Stimulated activated CD4-positive, alpha-beta T cell treated with anti-CD3 and anti-CD28 coated beads, Interleukin-4, amount 100 ng/mL, for 48 hours (primary cell): ENCODE results near the gene AGTPBP1.
A peak's percentile ranks its signal among the peaks of the same experiment; 100 is the strongest.
"Not testable (repeated sequence)": the region's sequence is repeated elsewhere in the genome, so short reads cannot be mapped to it uniquely, and the experiment has no call there.

Source experiments
- DNase-seq, 2 donors: peaks; one replicate each; pipeline ENCODE4 v3.0.0-alpha.2; 2020; ENCODE audit warnings: low read depth in 2 of 2

AGTPBP1 gene

GRCh38 chr9:85741875-85742596 is at the start of gene AGTPBP1:
Gene AGTPBP1 (minus strand): TSS chr9:85741954. CDS start chr9:85712533, 29,421 bp downstream.
- DNase-seq: peak; percentile 96 to 97

- DNase-seq: not testable (repeated sequence)
Observed at GRCh38 chr9:85786116-85786515, 44.4 kb upstream of the AGTPBP1 start.

GRCh38 chr9:85773844-85774243 is 32.1 kb upstream of the AGTPBP1 start:
- DNase-seq: not testable (repeated sequence)

DNA sequence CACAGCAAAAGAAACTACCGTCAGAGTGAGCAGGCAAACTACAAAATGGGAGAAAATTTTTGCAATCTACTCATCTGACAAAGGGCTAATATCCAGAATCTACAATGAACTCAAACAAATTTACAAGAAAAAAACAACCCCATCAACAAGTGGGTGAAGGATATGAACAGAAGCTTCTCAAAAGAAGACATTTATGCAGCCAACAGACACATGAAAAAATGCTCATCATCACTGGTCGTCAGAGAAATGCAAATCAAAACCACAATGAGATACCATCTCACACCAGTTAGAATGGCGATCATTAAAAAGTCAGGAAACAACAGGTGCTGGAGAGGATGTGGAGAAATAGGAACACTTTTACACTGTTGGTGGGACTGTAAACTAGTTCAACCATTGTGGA is 20.0 kb upstream of the AGTPBP1 start:
- not testable (repeated sequence) for DNase-seq

GRCh38 chr9:85757716-85758115 is 16.0 kb upstream of the AGTPBP1 start:
- DNase-seq: not testable (repeated sequence)

GRCh38 chr9:85756216-85756615 is 14.5 kb upstream of the AGTPBP1 start:
- not testable (repeated sequence) for DNase-seq

- no peak for DNase-seq
Observed at GRCh38 chr9:85746309-85746708, 4.6 kb upstream of the AGTPBP1 start.

DNA sequence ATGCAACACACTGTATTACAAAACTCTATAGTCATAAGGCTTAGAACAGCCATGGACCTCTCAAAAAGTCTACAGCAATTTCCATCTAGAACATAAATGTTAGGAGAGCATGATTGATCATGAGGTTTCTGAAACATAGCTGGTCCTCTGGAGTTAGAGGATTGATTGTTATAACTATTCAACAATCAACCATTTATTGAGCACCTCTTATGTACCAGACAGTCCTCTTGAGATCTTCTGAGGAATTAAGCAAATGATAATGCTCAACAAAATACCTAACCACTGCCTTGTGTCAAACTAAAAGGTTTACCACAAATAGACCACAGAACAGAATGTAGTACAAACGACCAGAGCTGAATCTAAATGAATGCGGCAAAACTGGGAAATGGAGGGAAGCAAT is 3.4 kb upstream of the AGTPBP1 start:
- DNase-seq: no peak

- DNase-seq: no peak
Observed at GRCh38 chr9:85744480-85744879, 2.7 kb upstream of the AGTPBP1 start.

GRCh38 chr9:85743275-85744128 is 1.7 kb upstream of the AGTPBP1 start:
- DNase-seq: no peak

DNA sequence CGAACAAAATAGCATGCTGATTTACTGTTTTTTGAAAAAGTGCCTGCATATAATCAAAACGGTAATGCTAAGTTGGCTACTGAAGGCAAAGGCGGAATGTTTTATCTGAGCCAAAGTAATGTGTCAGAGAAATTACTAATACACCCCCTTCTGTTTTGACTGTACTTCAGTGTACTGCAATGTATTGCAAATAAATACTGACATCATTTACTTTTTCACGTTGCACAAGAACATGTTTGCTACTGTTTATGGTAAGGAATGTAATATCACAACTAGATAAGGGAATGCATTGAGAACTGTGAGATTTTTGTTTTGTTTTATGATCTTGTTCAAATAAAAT is 813 bp upstream of the AGTPBP1 start:
- no peak for DNase-seq

DNA sequence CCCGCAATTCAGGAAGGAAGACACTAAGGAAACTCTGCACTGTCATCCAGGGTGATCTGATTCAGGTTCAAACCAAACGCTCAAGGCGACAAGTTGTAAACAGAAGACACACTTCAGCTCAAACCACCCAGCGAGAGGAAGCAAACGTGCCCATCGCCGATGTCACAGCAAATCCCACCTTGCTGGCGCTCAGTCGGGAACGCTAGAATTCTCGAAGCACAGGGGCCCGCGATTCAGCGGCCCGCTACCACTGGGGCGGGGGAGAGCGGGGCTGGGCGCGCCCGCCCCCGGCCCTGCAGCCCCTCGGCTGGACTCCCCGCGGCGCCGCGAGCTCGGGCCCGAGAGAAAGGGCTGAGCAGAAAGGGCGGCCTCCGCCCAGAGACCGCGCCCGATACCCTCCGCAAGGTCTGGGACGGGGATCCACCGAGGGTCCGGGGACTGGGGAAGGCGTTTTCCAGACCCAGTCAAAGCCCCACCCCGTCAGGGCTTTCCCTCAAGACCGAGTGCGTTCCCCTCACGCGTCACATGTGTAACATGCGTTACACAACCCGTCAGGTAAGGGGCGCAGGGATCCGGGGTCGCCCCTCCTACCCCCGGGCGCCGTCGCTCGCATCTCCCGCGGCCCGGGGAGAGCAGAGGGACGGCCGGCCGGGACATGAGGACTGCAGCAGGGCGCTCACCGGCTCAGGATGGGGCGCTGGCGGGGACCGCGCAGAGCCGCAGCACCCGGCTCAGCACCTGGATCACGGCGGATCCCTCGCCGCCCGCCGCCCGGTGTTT is 469 bp downstream of the AGTPBP1 start:
- peak; percentile 28 to 37 for DNase-seq

- no peak for DNase-seq
Observed at GRCh38 chr9:85740787-85741094, 1.0 kb downstream of the AGTPBP1 start.

DNA sequence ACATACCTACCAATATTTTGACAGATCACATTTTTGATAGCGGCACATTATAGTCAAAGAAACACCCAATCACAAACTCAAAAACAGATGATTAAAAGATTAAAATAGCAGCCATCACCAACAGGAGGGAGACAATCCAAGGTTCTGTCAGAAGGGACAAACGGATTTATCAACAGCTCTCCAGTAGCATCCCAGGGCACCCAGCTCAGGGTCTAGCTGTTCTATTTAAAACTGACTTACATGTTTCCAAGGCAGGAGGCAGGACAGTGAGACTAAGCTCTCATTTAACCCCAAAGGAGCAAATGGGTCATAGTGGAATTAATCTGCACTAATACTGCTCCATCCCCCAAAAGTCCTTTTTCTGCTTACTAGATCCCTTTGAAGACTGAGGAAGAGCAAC is 3.2 kb downstream of the AGTPBP1 start:
- DNase-seq: no peak

DNA sequence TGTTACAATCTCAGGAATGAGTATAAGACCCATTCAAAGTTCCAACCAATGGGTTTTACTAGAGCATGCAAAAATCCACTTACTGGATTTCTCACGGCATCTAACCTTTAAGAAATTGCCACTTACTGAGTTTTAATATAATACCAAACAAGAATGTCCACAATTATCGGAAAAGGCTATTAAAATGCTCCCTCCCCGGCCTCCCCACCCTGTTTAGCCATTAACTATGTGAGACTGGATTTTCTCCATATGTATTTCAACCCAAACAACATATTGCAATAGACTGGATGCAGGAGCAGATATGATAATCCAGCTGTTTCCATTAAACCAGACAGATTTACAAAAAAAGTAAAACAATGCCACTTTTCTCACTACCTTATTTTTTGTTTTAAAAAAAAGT is 4.1 kb downstream of the AGTPBP1 start:
- DNase-seq: no peak

DNA sequence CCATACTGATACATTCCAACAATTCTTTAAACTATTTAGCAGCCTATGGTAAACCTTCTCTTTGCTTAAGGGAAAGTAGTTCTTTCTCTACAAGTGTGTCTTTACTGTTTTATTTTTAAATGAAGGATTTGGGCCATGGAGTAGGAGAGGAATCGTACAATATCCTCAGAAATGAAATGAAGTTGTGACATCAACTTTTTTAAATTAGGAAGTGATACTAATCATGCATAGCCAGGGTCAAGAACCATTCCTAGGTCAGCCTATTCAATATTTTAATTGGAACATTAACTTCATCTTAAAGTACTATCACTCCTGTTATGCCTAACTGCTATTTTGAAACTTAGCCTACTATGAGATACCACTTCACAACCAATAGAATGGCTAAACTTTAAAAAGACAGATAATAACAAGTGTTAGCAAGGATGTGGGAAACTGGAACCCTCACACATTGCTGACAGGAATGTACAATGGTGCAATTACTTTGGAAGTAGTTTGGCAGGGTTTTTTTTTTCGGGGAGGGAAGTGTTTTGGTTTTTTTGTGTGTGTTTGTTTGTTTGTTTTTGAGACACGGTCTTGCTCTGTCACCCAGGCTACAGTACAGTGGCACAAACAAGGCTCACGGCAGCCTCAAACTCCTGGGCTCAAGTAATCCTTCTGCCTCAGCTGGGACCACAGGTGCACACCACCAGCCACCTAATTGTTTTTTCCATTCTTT is 10.7 kb downstream of the AGTPBP1 start:
- no peak for DNase-seq

GRCh38 chr9:85729882-85730281 is 11.9 kb downstream of the AGTPBP1 start:
- no peak for DNase-seq

DNA sequence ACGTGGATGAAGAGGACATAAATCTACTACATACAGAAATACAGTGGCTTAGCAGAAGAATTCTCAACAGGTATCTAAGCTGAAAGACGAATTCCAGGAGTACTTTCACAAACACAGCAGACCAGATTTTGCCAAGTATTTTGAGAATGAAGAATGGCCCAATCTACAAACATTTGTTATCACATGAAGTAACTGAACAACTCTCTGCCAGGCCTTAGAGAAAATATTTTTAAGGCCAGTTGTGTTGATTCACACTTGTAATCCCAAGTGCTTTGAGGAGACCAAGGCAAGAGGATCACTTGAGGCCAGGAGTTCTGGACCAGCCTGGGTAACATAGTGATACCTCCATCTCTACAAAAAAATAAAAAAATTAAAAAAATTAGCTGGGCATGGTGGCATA is 14.3 kb downstream of the AGTPBP1 start:
- no peak for DNase-seq

- DNase-seq: no peak
Observed at GRCh38 chr9:85726737-85727136, 15.0 kb downstream of the AGTPBP1 start.

DNA sequence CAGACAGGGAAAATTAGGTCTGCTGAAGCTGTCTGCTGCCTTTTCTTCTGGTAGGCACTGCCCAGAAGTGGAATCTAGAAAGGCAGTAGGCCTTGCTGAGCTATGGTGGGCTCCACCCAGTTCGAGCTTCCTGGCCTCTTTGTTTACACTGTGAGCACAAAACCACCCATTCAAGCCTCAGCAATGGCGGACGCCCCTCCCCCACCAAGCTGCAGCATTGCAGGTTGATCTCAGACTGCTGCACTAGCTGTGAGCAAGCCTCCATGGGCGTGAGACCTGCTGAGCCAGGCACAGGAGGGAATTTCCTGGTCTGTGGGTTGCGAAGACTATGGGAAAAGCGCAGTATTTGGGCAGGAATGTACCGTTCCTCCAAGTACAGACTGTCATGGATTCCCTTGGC is 18.5 kb downstream of the AGTPBP1 start:
- peak in 1 of 2 donors; percentile 14 for DNase-seq

DNA sequence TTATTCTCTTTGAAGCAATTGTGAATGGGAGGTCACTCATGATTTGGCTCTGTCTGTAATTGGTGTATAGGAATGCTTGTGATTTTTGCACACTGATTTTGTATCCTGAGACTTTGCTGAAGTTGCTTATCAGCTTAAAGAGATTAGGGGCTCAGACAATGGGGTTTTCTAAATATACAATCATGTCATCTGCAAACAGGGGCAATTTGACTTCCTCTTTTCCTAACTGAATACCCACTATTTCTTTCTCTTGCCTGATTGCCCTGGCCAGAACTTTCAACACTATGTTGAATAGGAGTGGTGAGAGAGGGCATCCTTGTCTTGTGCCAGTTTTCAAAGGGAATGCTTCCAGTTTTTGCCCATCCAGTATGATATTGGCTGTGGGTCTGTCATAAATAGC is 22.3 kb downstream of the AGTPBP1 start:
- DNase-seq: not testable (repeated sequence)

DNA sequence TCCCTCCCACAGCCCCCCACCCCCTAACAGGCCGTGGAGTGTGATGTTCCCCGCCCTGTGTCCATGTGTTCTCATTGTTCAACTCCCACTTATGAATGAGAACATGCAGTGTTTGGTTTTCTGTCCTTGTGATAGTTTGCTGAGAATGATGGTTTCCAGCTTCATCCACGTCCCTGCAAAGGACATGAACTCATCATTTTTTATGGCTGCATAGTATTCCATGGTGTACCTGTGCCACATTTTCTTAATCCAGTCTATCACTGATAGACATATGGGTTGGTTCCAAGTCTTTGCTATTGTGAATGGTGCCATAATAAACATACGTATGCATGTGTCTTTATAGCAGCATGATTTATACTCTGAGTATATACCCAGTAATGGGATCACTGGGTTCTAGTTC is 23.9 kb downstream of the AGTPBP1 start:
- not testable (repeated sequence) for DNase-seq
